Breast epithelium (tissue), 4 donors: ENCODE data around the gene CEPT1. TPM values are rescaled to one million over a fixed set of nuclear protein-coding genes. Genes with fewer than 3 reads are reported as not detected.

Experiments used
- DNase-seq, 2 donors: peaks; one replicate each; pipeline ENCODE4 v3.0.0-alpha.2; 2019; ENCODE audit warnings: low spot score in 2 of 2
- H3K27ac ChIP-seq, 2 donors: fragments of 200-600 bp; sonication (generic) in 1 of 2; one replicate each; pipeline ENCODE4 v1.5.1; 2016 to 2019; ENCODE audit warnings: mild to moderate bottlenecking in 1 of 2
- H3K27me3 ChIP-seq, 2 donors: fragments of 200-600 bp; sonication (generic) in 1 of 2; one replicate each; pipeline versions ENCODE4 v1.5.1 to v1.6.0; 2017 to 2019; ENCODE audit warnings: control low read depth in 1 of 2, mild to moderate bottlenecking in 1 of 2
- H3K36me3 ChIP-seq: fragments of 200-600 bp; one replicate; pipeline ENCODE4 v1.5.1; 2019
- H3K4me1 ChIP-seq, 2 donors: fragments of 200-600 bp; sonication (generic); one replicate each; pipeline ENCODE4 v1.5.1; 2016 to 2019; ENCODE audit warnings: control low read depth in 1 of 2
- H3K4me3 ChIP-seq, 3 donors: fragments of 200-600 bp; sonication (generic); 1 replicate in 2 of 3; 2 replicates in 1 of 3; pipeline ENCODE4 v1.5.1; 2016 to 2019; ENCODE audit warnings: mild to moderate bottlenecking in 3 of 3, moderate library complexity in 2 of 3
- H3K9me3 ChIP-seq, 2 donors: fragments of 200-600 bp; sonication (generic) in 1 of 2; one replicate each; pipeline ENCODE4 v1.5.1; 2016 to 2019; ENCODE audit warnings: control low read depth in 1 of 2
- CTCF ChIP-seq, 3 donors: fragments of 450-650 bp; IDR thresholded peaks; one replicate each; pipeline ENCODE4 v1.5.1; 2016 to 2017; ENCODE audit warnings: antibody characterized with exemption in 3 of 3, mild to moderate bottlenecking in 3 of 3, moderate library complexity in 3 of 3
- POLR2A ChIP-seq: fragments of 450-650 bp; IDR thresholded peaks from one replicate; pipeline ENCODE4 v1.6.1; 2016; ENCODE audit warnings: antibody characterized with exemption, mild to moderate bottlenecking, moderate library complexity
- POLR2AphosphoS5 ChIP-seq, 3 donors: sonication (generic); formaldehyde crosslinking; IDR thresholded peaks; one replicate each; pipeline ENCODE4 v1.6.1; 2017; ENCODE audit warnings: antibody characterized with exemption in 3 of 3
- intact Hi-C: fragments of 100-400 bp; cut with DNase I; formaldehyde crosslinking; loops from one replicate; pipeline ENCODE4 v1.15.1; 2023; ENCODE audit warnings: low total_unique reads
- total RNA-seq, 3 donors: library from RNA; depleted of rRNA; stranded (reverse); fragments of >200 nt; gene quantifications; one replicate each; pipeline ENCODE4 v1.1.0, GENCODE V29; 2016

CEPT1 gene
- total RNA-seq, 3 donors from 2014 or later, result 49.8 to 67.7 (median 62.5) TPM

- intact Hi-C loops, result no loop called here
- TF ChIP-seq POLR2A (no peak), POLR2AphosphoS5 (IDR thresholded peaks at IDR 0.05) (no peak), CTCF (IDR thresholded peaks at IDR 0.05) (no peak)
Measured at GRCh38 chr1:111129376-111129775, 10.6 kb upstream of the CEPT1 start.

GRCh38 chr1:111131693-111132092 lies 8.3 kb upstream of the CEPT1 start:
- TF ChIP-seq CTCF (IDR thresholded peaks at IDR 0.05) (no peak), POLR2AphosphoS5 (IDR thresholded peaks at IDR 0.05) (no peak), POLR2A (no peak)
- intact Hi-C loops, result no loop called here

More at GRCh38 chr1:111129376-111129775, 10.6 kb upstream of the CEPT1 start:
- Histone ChIP-seq H3K9me3 (no peaks in the 10 kb centered on the region), H3K27me3 (no peaks in the 10 kb centered on the region), H3K36me3 (no peaks in the 10 kb centered on the region), H3K27ac (no peak overlapping the region), H3K4me1 (no peaks in the 10 kb centered on the region), H3K4me3 (no peak overlapping the region)
- DNase-seq, result no peak

GRCh38 chr1:111133866-111134265 lies 6.2 kb upstream of the CEPT1 start:
- no peaks in the 10 kb centered on the region for H3K9me3 ChIP-seq
- no peaks in the 10 kb centered on the region for H3K36me3 ChIP-seq
- H3K4me3 ChIP-seq, result no peak overlapping the region
- H3K27me3 ChIP-seq, result no peaks in the 10 kb centered on the region
- DNase-seq, result no peak
- no peak overlapping the region for H3K27ac ChIP-seq
- intact Hi-C loops, result no loop called here
- TF ChIP-seq POLR2AphosphoS5 (IDR thresholded peaks at IDR 0.05), result no peak
- TF ChIP-seq POLR2A, result no peak
- no peak for TF ChIP-seq CTCF (IDR thresholded peaks at IDR 0.05)
- no peaks in the 10 kb centered on the region for H3K4me1 ChIP-seq

More at GRCh38 chr1:111131693-111132092, 8.3 kb upstream of the CEPT1 start:
- Histone ChIP-seq H3K4me3 (no peak overlapping the region), H3K36me3 (no peaks in the 10 kb centered on the region), H3K4me1 (no peaks in the 10 kb centered on the region), H3K9me3 (no peaks in the 10 kb centered on the region), H3K27ac (no peak overlapping the region), H3K27me3 (no peaks in the 10 kb centered on the region)
- no peak for DNase-seq

GRCh38 chr1:111139324-111139955 lies 583 bp upstream of the CEPT1 start:
- peak in 1 of 2 donors; percentile 21 for DNase-seq
- TF ChIP-seq POLR2A (no peak), POLR2AphosphoS5 (IDR thresholded peaks at IDR 0.05) (no peak)
- Histone ChIP-seq H3K9me3 (no peaks in the 10 kb centered on the region), H3K36me3 (no peaks in the 10 kb centered on the region), H3K27me3 (no peaks in the 10 kb centered on the region), H3K4me3 (peak overlapping the region; percentile 88 to 96 (median 93)), H3K27ac (peak overlapping the region; percentile 94 to 97), H3K4me1 (peaks cover 0 to 14% of the 10 kb centered on the region in 2 donors)
- intact Hi-C loops, result no loop called here

- DNase-seq, result peak in 1 of 2 donors; percentile 51
- Histone ChIP-seq H3K27me3 (no peaks in the 10 kb centered on the region), H3K9me3 (no peaks in the 10 kb centered on the region), H3K4me3 (peak overlapping the region; percentile 88 to 96 (median 93)), H3K4me1 (peaks cover 0 to 14% of the 10 kb centered on the region in 2 donors), H3K36me3 (no peaks in the 10 kb centered on the region), H3K27ac (peak overlapping the region; percentile 94 to 97)
- TF ChIP-seq CTCF (IDR thresholded peaks at IDR 0.05) (no peak), POLR2A (no peak), POLR2AphosphoS5 (IDR thresholded peaks at IDR 0.05) (no peak)
- intact Hi-C loops, result no loop called here
Measured at GRCh38 chr1:111140680-111140967, 601 bp downstream of the CEPT1 start.
